OCI-LY7 (cell line): Measurements from ENCODE around the gene MYCN. TPM values are rescaled to one million over a fixed set of nuclear protein-coding genes. Genes with fewer than 3 reads are reported as not detected.
"Not testable (repeated sequence)": the region's sequence is repeated elsewhere in the genome, so short reads cannot be mapped to it uniquely, and the experiment has no call there.

Experiments used
- BruUV-seq: library from RNA; stranded (reverse); fragments of 400-500 nt; replicated peaks from 2 replicates; lab custom pipeline; 2021; lab: Mats Ljungman, UMichigan
- CTCF ChIA-PET: fragments of 300-600 bp; sonication (Branson Sonifier 250); formaldehyde crosslinking; loops from one replicate; lab custom pipeline; 2022; ENCODE audit warnings: antibody characterized with exemption; ENCODE audit not compliant: unreplicated experiment; lab: Charles Lee
- POLR2A ChIA-PET: fragments of 300-600 bp; sonication (Branson Sonifier 250); formaldehyde crosslinking; loops from one replicate; lab custom pipeline; 2022; ENCODE audit warnings: antibody characterized with exemption; lab: Charles Lee
- DNase-seq: peaks from one replicate; pipeline ENCODE4 v3.0.0-alpha.2; 2015; ENCODE audit warnings: low spot score
- H2AFZ ChIP-seq: fragments of 200-600 bp; sonication (generic), shearing (Covaris generic); 2 replicates; pipeline ENCODE4 v1.6.1; 2014; ENCODE audit warnings: mild to moderate bottlenecking, antibody characterized with exemption, low read length, moderate library complexity
- H3K27ac ChIP-seq: fragments of 200-600 bp; sonication (generic); 2 replicates; pipeline ENCODE4 v1.5.1; 2014; ENCODE audit warnings: mixed run types, low read depth, mild to moderate bottlenecking, moderate library complexity, low read length, inconsistent platforms; ENCODE audit not compliant: poor library complexity, severe bottlenecking
- H3K36me3 ChIP-seq: fragments of 200-600 bp; sonication (generic); 2 replicates; pipeline ENCODE4 v1.6.1; 2014; ENCODE audit warnings: mild to moderate bottlenecking, antibody characterized with exemption, low read length, moderate library complexity, mixed read lengths; ENCODE audit not compliant: insufficient read depth
- H3K4me1 ChIP-seq: fragments of 200-600 bp; sonication (generic); 2 replicates; pipeline ENCODE4 v1.5.1; 2014; ENCODE audit warnings: mild to moderate bottlenecking, low read length; ENCODE audit not compliant: insufficient read depth, poor library complexity, severe bottlenecking
- H3K4me2 ChIP-seq: fragments of 200-600 bp; sonication (generic); 2 replicates; pipeline ENCODE4 v1.6.1; 2014; ENCODE audit warnings: mild to moderate bottlenecking, low read length
- H3K4me3 ChIP-seq: fragments of 200-600 bp; sonication (generic); 2 replicates; pipeline ENCODE4 v1.5.1; 2014; ENCODE audit warnings: mild to moderate bottlenecking, low read depth, low read length; ENCODE audit not compliant: poor library complexity, severe bottlenecking
- H3K79me2 ChIP-seq: fragments of 200-600 bp; sonication (generic); 2 replicates; pipeline ENCODE4 v1.6.1; 2016; ENCODE audit warnings: low read depth, mild to moderate bottlenecking, low read length, moderate library complexity, mixed read lengths; ENCODE audit not compliant: insufficient read depth
- H3K9me2 ChIP-seq: fragments of 200-600 bp; sonication (generic); 2 replicates; pipeline ENCODE4 v1.6.1; 2016; ENCODE audit warnings: mild to moderate bottlenecking, low read length, mixed read lengths; ENCODE audit not compliant: insufficient read depth
- H3K9me3 ChIP-seq: fragments of 200-600 bp; sonication (generic); 2 replicates; pipeline ENCODE4 v1.6.1; 2014; ENCODE audit warnings: mild to moderate bottlenecking, mixed run types, low read length, mixed read lengths
- H4K20me1 ChIP-seq: fragments of 200-600 bp; sonication (generic); 2 replicates; pipeline ENCODE4 v1.6.1; 2014; ENCODE audit warnings: mild to moderate bottlenecking, antibody characterized with exemption, low read length, moderate library complexity, mixed read lengths; ENCODE audit not compliant: insufficient read depth
- EZH2phosphoT487 ChIP-seq: fragments of 200-600 bp; sonication (generic); IDR thresholded peaks from 2 replicates; pipeline ENCODE4 v1.6.1; 2018; ENCODE audit warnings: low read depth, borderline replicate concordance, mild to moderate bottlenecking, mixed run types, antibody characterized with exemption, low read length, moderate library complexity, mixed read lengths
- intact Hi-C: fragments of 100-400 bp; cut with micrococcal nuclease; formaldehyde crosslinking; loops from one replicate; pipeline ENCODE4 v1.10.0; 2022; ENCODE audit not compliant: unreplicated experiment
- total RNA-seq, 2 experiments: library from RNA; depleted of rRNA in 1 of 2; stranded (reverse); fragments of >200 nt in 1 of 2; shearing (Covaris generic) in 1 of 2; gene quantifications; 2 replicates each; pipeline ENCODE4 v1.2.3, GENCODE V29; 2014 to 2022
- TF ChIP-seq, protein P1 (sequence below): fragments of 200-600 bp; sonication (generic); conservative IDR thresholded peaks from 2 replicates; pipeline ENCODE4 v1.5.1; 2014; ENCODE audit warnings: mild to moderate bottlenecking, antibody characterized with exemption, low read length, moderate library complexity, mixed read lengths

MYCN gene
- total RNA-seq, 2 experiments from 2014 or later: not detected

DNA sequence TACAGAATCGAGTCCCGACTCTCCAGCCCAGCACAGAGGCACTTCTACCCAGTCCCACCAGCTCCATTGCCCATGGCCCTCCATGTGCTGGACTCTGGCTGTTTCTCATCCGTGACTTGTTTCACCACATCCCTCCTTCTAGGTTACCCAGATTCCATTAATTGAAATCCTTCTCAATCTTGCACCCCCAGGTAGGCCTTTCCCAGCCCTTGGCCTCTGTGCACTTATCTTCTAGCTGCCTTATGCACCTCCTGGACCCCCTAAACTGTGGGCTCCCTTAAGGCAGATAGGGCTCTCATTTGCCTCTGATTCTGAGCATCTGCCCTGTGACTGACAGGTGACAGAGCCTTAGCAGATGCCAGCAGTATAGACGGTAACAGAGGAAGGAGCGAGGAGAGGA, 9.2 kb downstream of the MYCN start:
- Histone ChIP-seq H3K9me2 (no peaks in the 10 kb centered on the region), H3K4me1 (no peaks in the 10 kb centered on the region), H2AFZ (no peak overlapping the region), H3K79me2 (no peaks in the 10 kb centered on the region), H3K36me3 (no peaks in the 10 kb centered on the region), H4K20me1 (no peaks in the 10 kb centered on the region), H3K27ac (no peak overlapping the region), H3K4me2 (no peak overlapping the region), H3K4me3 (no peak overlapping the region), H3K9me3 (no peaks in the 10 kb centered on the region)
- TF ChIP-seq, protein P1, sequence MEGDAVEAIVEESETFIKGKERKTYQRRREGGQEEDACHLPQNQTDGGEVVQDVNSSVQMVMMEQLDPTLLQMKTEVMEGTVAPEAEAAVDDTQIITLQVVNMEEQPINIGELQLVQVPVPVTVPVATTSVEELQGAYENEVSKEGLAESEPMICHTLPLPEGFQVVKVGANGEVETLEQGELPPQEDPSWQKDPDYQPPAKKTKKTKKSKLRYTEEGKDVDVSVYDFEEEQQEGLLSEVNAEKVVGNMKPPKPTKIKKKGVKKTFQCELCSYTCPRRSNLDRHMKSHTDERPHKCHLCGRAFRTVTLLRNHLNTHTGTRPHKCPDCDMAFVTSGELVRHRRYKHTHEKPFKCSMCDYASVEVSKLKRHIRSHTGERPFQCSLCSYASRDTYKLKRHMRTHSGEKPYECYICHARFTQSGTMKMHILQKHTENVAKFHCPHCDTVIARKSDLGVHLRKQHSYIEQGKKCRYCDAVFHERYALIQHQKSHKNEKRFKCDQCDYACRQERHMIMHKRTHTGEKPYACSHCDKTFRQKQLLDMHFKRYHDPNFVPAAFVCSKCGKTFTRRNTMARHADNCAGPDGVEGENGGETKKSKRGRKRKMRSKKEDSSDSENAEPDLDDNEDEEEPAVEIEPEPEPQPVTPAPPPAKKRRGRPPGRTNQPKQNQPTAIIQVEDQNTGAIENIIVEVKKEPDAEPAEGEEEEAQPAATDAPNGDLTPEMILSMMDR: no peak
- TF ChIP-seq EZH2phosphoT487: no peak
- intact Hi-C loops: no loop called here
- ChIA-PET CTCF (no interaction called here), POLR2A (no interaction called here)
- no TSS peak for BruUV-seq
- no peak for DNase-seq

DNA sequence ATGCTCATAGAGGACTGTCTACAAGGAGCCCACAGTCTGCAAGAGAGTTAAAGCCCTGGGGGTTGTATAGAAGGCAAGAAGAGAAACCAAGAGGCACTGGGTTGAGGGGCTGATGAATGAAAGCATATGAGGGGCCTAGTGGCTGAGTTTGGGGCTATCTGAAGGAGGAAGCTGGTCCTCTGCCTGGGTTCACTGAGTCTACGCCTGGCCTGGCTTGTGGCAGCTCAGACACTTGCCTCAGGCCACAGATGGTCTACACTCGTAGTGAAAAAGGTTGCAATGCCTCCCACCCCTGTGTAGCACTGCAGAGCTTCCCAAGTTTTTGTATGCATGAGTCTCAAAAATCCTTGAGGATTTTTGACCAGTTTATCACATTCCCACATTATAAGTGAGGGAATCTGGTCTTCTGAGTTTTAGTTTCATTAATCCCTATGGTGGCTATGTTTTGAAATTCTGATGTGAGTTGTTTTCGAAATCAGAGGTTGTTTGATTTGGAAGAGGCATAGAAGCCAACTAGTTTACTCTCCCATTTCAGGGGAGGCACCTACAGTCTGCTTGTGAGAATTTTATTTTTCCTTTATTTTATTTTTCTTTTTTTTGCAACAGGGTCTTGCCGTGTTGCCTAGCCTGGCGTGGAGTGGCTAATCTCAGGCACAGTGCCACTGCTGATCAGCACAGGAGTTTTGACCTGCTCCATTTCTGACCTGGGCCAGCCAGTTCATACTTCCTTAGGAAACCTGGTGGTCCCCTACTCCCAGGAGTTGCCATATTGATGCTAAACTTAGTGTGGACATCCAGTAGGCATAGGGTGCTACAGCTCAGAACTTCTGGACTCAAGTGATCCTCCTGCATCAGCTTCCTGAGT, 10.0 kb downstream of the MYCN start:
- TF ChIP-seq, protein P1: no peak
- no peak for TF ChIP-seq EZH2phosphoT487
- Histone ChIP-seq H3K9me3 (no peaks in the 10 kb centered on the region), H3K4me3 (no peak overlapping the region), H4K20me1 (no peaks in the 10 kb centered on the region), H3K9me2 (no peaks in the 10 kb centered on the region), H3K4me2 (no peak overlapping the region), H2AFZ (no peak overlapping the region), H3K36me3 (no peaks in the 10 kb centered on the region), H3K79me2 (no peaks in the 10 kb centered on the region), H3K4me1 (no peaks in the 10 kb centered on the region), H3K27ac (no peak overlapping the region)
- intact Hi-C loops: no loop called here
- ChIA-PET POLR2A (no interaction called here), CTCF (no interaction called here)
- BruUV-seq: no TSS peak
- DNase-seq: no peak

GRCh38 chr2:15951936-15952335, 11.6 kb downstream of the MYCN start:
- H3K4me3 ChIP-seq, H3K9me2 ChIP-seq, H4K20me1 ChIP-seq, BruUV-seq, H2AFZ ChIP-seq, H3K36me3 ChIP-seq, H3K27ac ChIP-seq, CTCF ChIA-PET, H3K9me3 ChIP-seq, POLR2A ChIA-PET, intact Hi-C loops, H3K79me2 ChIP-seq, DNase-seq, H3K4me1 ChIP-seq, H3K4me2 ChIP-seq: not testable (repeated sequence)
